ENCODE data around the gene TTLL7. TPM values are rescaled to one million over a fixed set of nuclear protein-coding genes. Genes with fewer than 3 reads are reported as not detected.

The TTLL7 gene
- total and polyA plus RNA-seq, 9 of the 15 experiments (the other 6 are each of a cell fraction or from before 2014, with no cell fraction given), result 0.63 to 2.6 (median 1.7) TPM

- peak; percentile 96 for FAIRE-seq
- in situ Hi-C loops (cut with MboI), result loop anchor here (25.0 kb wide), 2 partner anchors 694 to 1019 kb away; no protein-coding TSS in a partner anchor
- TF ChIP-seq ETV5 (CRISPR knock-in tag; IDR thresholded peaks at IDR 0.05; ENCODE audit: low read depth), result peak; percentile 64; the same call in 1 of the 2 replicates
- peak; percentile 67; the same call in 1 of the 2 replicates for TF ChIP-seq OTX1 (CRISPR knock-in tag; IDR thresholded peaks at IDR 0.05)
- 0 out of 2 replicates have a peak, but pooled peaks have one; percentile 9 for TF ChIP-seq RAD51 (IDR thresholded peaks at IDR 0.05; ENCODE audit: borderline replicate concordance, low read depth)
- 0 out of 2 replicates have a peak, but pooled peaks have one; percentile 32 for TF ChIP-seq ZNF75A (CRISPR knock-in tag; IDR thresholded peaks at IDR 0.05)
- TF ChIP-seq GTF2B (IDR thresholded peaks at IDR 0.05; ENCODE audit: extremely low read depth, insufficient read length), result no peak
- TF ChIP-seq GTF2E2 (tag; IDR thresholded peaks at IDR 0.05), result no peak
- TF ChIP-seq KDM1A (IDR thresholded peaks at IDR 0.05), result peak; percentile 98
- no peak for TF ChIP-seq HCFC1 (IDR thresholded peaks at IDR 0.05; ENCODE audit: low read depth, low read length)
- TF ChIP-seq ATF4 (CRISPR knock-in tag; IDR thresholded peaks at IDR 0.05), result peak; percentile 55; the same call in 1 of the 2 replicates
- peak; percentile 96 for TF ChIP-seq SMARCC2 (IDR thresholded peaks at IDR 0.05; ENCODE audit: low read depth)
- peak; percentile 80 for TF ChIP-seq TAF9B (IDR thresholded peaks at IDR 0.05; ENCODE audit: partially characterized antibody)
- peak; percentile 67; the same call in 1 of the 2 replicates for TF ChIP-seq CREB3 (tag; conservative IDR thresholded peaks at IDR 0.05; ENCODE audit: low read depth)
- TF ChIP-seq ZNF639 (CRISPR knock-in tag; conservative IDR thresholded peaks at IDR 0.05 in 1 of 2, IDR thresholded peaks at IDR 0.05 in 1 of 2), result peak in 1 of 2 experiments; percentile 88; a peak in 2 of 4 replicates
- peak; percentile 81 for TF ChIP-seq ZNF311 (CRISPR knock-in tag; IDR thresholded peaks at IDR 0.05)
- TF ChIP-seq BRF2 (IDR thresholded peaks at IDR 0.05; ENCODE audit: borderline replicate concordance, insufficient read depth, insufficient read length), result no peak
- no peak for TF ChIP-seq U2AF2 (optimal IDR thresholded peaks at IDR 0.05; ENCODE audit: low read depth, low read length)
Measured at GRCh38 chr1:83918688-83919285, 80.1 kb downstream of the TTLL7 start.

More at GRCh38 chr1:83918688-83919285, 80.1 kb downstream of the TTLL7 start:
- no peaks in the 10 kb centered on the region for H4K20me1 ChIP-seq (replicated peaks; ENCODE audit: control insufficient read depth, insufficient read depth, low read length)
- no peak overlapping the region for H3K4me2 ChIP-seq (ENCODE audit: insufficient read depth, low read length)
- intact Hi-C loops (cut with micrococcal nuclease), result no loop called here
- ATAC-seq (peak; percentile 99), DNase-seq (ENCODE audit: extremely low read depth in 1 of 4, low spot score in 3 of 4) (peak; percentile 76 to 93 (median 86))
- no peaks in the 10 kb centered on the region for H3K36me3 ChIP-seq (ENCODE audit: control insufficient read depth, insufficient read depth, low read length)
- peaks cover 3 to 11% of the 10 kb centered on the region in 2 experiments; a peak in 3 of 5 replicates for H3K4me1 ChIP-seq (replicated peaks in 1 of 2; ENCODE audit: control insufficient read depth in 2 of 2, insufficient read depth in 2 of 2, low read length in 2 of 2)
- no peaks in the 10 kb centered on the region for H3K9me1 ChIP-seq (ENCODE audit: control insufficient read depth, insufficient read depth, low read length)
- 0% methylated on average over 2 of the region's 2 CpGs for WGBS (ENCODE audit: insufficient coverage, low coverage, missing lambda C conversion rate)
- H2AFZ ChIP-seq (ENCODE audit: low read depth, low read length), result no peak overlapping the region; the same call in 1 of the 2 replicates
- H3K9ac ChIP-seq (ENCODE audit: insufficient read depth in 1 of 2, low read depth in 2 of 2, low read length in 2 of 2), result no peak overlapping the region
- BruUV-seq (replicated peaks), result no TSS peak
- H3K27ac ChIP-seq (ENCODE audit: extremely low read depth, low read depth, low read length), result peak overlapping the region; percentile 62; the same call in 2 of the 3 replicates
- ChIA-PET POLR2A (interaction anchor here (0.6 to 1.4 kb wide), 2 partner anchors 10 kb away, joined by 4 to 5 read pairs; no protein-coding TSS in a partner anchor), CTCF (ENCODE audit: low intra/inter-chr PET ratio) (no interaction called here)
- no peaks in the 10 kb centered on the region for H3K27me3 ChIP-seq (ENCODE audit: control insufficient read depth in 2 of 2, insufficient read depth in 2 of 2, low read length in 2 of 2)
- H3K4me3 ChIP-seq, result no peak overlapping the region
- H3K9me3 ChIP-seq (replicated peaks; ENCODE audit: control insufficient read depth, insufficient read depth, low read depth, low read length), result no peaks in the 10 kb centered on the region
- H3K79me2 ChIP-seq (ENCODE audit: control insufficient read depth, insufficient read depth, low read length), result no peaks in the 10 kb centered on the region
